H9 (cell line): ENCODE data around the gene ORM2. TPM values are rescaled to one million over a fixed set of nuclear protein-coding genes. Genes with fewer than 3 reads are reported as not detected.

Experiments
- DNase-seq: peaks from one replicate; pipeline ENCODE4 v3.0.0-alpha.2; 2017
- H2AFZ ChIP-seq: one replicate; pipeline ENCODE4 v1.6.1; 2013; ENCODE audit warnings: mild to moderate bottlenecking, low read length, control low read depth, moderate library complexity
- H2AK5ac ChIP-seq: 2 replicates; pipeline ENCODE4 v1.6.1; 2013; ENCODE audit warnings: low read length, control low read depth, mixed read lengths; ENCODE audit not compliant: insufficient read length
- H2BK120ac ChIP-seq: one replicate; pipeline ENCODE4 v1.6.1; 2013; ENCODE audit warnings: low read depth, mild to moderate bottlenecking, low read length, control low read depth, inconsistent platforms; ENCODE audit not compliant: poor library complexity, severe bottlenecking
- H2BK12ac ChIP-seq: 2 replicates; pipeline ENCODE4 v1.6.1; 2013; ENCODE audit warnings: low read length, control low read depth, mixed read lengths, low read depth; ENCODE audit not compliant: insufficient read length
- H2BK15ac ChIP-seq: 2 replicates; pipeline ENCODE4 v1.6.1; 2013; ENCODE audit warnings: low read depth, low read length, control low read depth
- H2BK20ac ChIP-seq: one replicate; pipeline ENCODE4 v1.6.1; 2013; ENCODE audit warnings: low read depth, mild to moderate bottlenecking, low read length, control low read depth, inconsistent platforms; ENCODE audit not compliant: poor library complexity, severe bottlenecking
- H2BK5ac ChIP-seq: 2 replicates; pipeline ENCODE4 v1.6.1; 2013; ENCODE audit warnings: low read length, control low read depth, mixed read lengths; ENCODE audit not compliant: insufficient read length
- H3K14ac ChIP-seq: 2 replicates; pipeline ENCODE4 v1.6.1; 2013; ENCODE audit warnings: low read length, control low read depth; ENCODE audit not compliant: insufficient read depth
- H3K18ac ChIP-seq: 2 replicates; pipeline ENCODE4 v1.6.1; 2013; ENCODE audit warnings: low read depth, mild to moderate bottlenecking, mixed read lengths, low read length, control low read depth; ENCODE audit not compliant: insufficient read length
- H3K23ac ChIP-seq: 2 replicates; pipeline ENCODE4 v1.6.1; 2013; ENCODE audit warnings: low read length, control low read depth, mixed read lengths, low read depth; ENCODE audit not compliant: insufficient read length
- H3K23me2 ChIP-seq: 2 replicates; pipeline ENCODE4 v1.6.1; 2013; ENCODE audit warnings: low read depth, mild to moderate bottlenecking, mixed read lengths, low read length, control low read depth; ENCODE audit not compliant: insufficient read length, poor library complexity, severe bottlenecking
- H3K27ac ChIP-seq: 2 replicates; pipeline ENCODE4 v1.5.1; 2013; ENCODE audit warnings: low read length, control low read depth, mixed read lengths, low read depth; ENCODE audit not compliant: insufficient read length
- H3K27me3 ChIP-seq: 2 replicates; pipeline ENCODE4 v1.6.1; 2013; ENCODE audit warnings: low read length, control low read depth, inconsistent platforms; ENCODE audit not compliant: insufficient read depth
- H3K4ac ChIP-seq: 2 replicates; pipeline ENCODE4 v1.6.1; 2013; ENCODE audit warnings: low read depth, mild to moderate bottlenecking, control low read depth, inconsistent platforms, low read length, moderate library complexity
- H3K4me1 ChIP-seq: 2 replicates; pipeline ENCODE4 v1.6.1; 2013; ENCODE audit warnings: low read length, control low read depth, inconsistent platforms; ENCODE audit not compliant: insufficient read depth
- H3K4me2 ChIP-seq: 2 replicates; pipeline ENCODE4 v1.6.1; 2013; ENCODE audit warnings: low read length, control low read depth, mixed read lengths; ENCODE audit not compliant: insufficient read length, insufficient read depth
- H3K56ac ChIP-seq: 2 replicates; pipeline ENCODE4 v1.6.1; 2013; ENCODE audit warnings: low read depth, mild to moderate bottlenecking, mixed read lengths, low read length, control low read depth; ENCODE audit not compliant: insufficient read length
- H3K79me1 ChIP-seq: 2 replicates; pipeline ENCODE4 v1.6.1; 2013; ENCODE audit warnings: low read depth, mild to moderate bottlenecking, moderate library complexity, low read length, control low read depth, inconsistent platforms; ENCODE audit not compliant: insufficient read depth, poor library complexity, severe bottlenecking
- H3K79me2 ChIP-seq: 2 replicates; pipeline ENCODE4 v1.6.1; 2013; ENCODE audit warnings: low read length, control low read depth, inconsistent platforms; ENCODE audit not compliant: insufficient read depth
- H3K9ac ChIP-seq: 2 replicates; pipeline ENCODE4 v1.6.1; 2013; ENCODE audit warnings: low read length, control low read depth, mixed read lengths; ENCODE audit not compliant: insufficient read length; ENCODE audit errors: extremely low read depth
- H3K9me3 ChIP-seq: one replicate; pipeline ENCODE4 v1.6.1; 2013; ENCODE audit warnings: low read depth, low read length, inconsistent platforms; ENCODE audit not compliant: control insufficient read depth
- H3T11ph ChIP-seq: one replicate; pipeline ENCODE4 v1.6.1; 2013; ENCODE audit warnings: mild to moderate bottlenecking, low read length, control low read depth, inconsistent platforms
- H4K20me1 ChIP-seq: one replicate; pipeline ENCODE4 v1.6.1; 2013; ENCODE audit not compliant: control insufficient read depth, insufficient read length, insufficient read depth
- H4K5ac ChIP-seq: 2 replicates; pipeline ENCODE4 v1.6.1; 2013; ENCODE audit warnings: low read depth, mild to moderate bottlenecking, mixed read lengths, low read length, control low read depth; ENCODE audit not compliant: insufficient read length
- H4K8ac ChIP-seq: replicated peaks from 2 replicates; pipeline ENCODE4 v1.6.1; 2013; ENCODE audit warnings: low read length, control low read depth, mixed read lengths, low read depth; ENCODE audit not compliant: insufficient read length
- H4K91ac ChIP-seq: 2 replicates; pipeline ENCODE4 v1.6.1; 2013; ENCODE audit warnings: low read depth, mild to moderate bottlenecking, moderate library complexity, mixed read lengths, low read length, control low read depth; ENCODE audit not compliant: insufficient read length
- H3K27ac Mint-ChIP-seq, 3 experiments: 2 replicates in 2 of 3; 3 replicates in 1 of 3; pipeline ENCODE4 v1.8.0; 2020 to 2021; ENCODE audit warnings: mixed read lengths in 3 of 3, mild to moderate bottlenecking in 1 of 3, moderate library complexity in 1 of 3
- H3K27me3 Mint-ChIP-seq: 2 replicates; pipeline ENCODE4 v1.8.0; 2021; ENCODE audit warnings: low read depth, mild to moderate bottlenecking, moderate library complexity, mixed read lengths
- H3K36me3 Mint-ChIP-seq, 3 experiments: 2 replicates in 2 of 3; 3 replicates in 1 of 3; pipeline ENCODE4 v1.8.0; 2020 to 2021; ENCODE audit warnings: low read depth in 3 of 3, mixed read lengths in 3 of 3; ENCODE audit not compliant: insufficient read depth in 1 of 3
- H3K4me1 Mint-ChIP-seq, 2 experiments: 2 replicates each; pipeline ENCODE4 v1.8.0; 2020; ENCODE audit warnings: mixed read lengths in 2 of 2
- H3K4me3 Mint-ChIP-seq, 2 experiments: 2 replicates in 1 of 2; 3 replicates in 1 of 2; pipeline ENCODE4 v1.8.0; 2020 to 2021; ENCODE audit warnings: mild to moderate bottlenecking in 2 of 2, mixed read lengths in 2 of 2, moderate library complexity in 1 of 2
- H3K9me3 Mint-ChIP-seq, 2 experiments: 2 replicates in 1 of 2; 3 replicates in 1 of 2; pipeline ENCODE4 v1.8.0; 2020; ENCODE audit warnings: mild to moderate bottlenecking in 2 of 2, mixed read lengths in 2 of 2, moderate library complexity in 1 of 2
- CTCF ChIP-seq: fragments of 200-600 bp; sonication (generic); conservative IDR thresholded peaks from 3 replicates; pipeline ENCODE4 v1.8.0; 2021; ENCODE audit warnings: antibody characterized with exemption, mild to moderate bottlenecking
- total RNA-seq: library from RNA; stranded (reverse); gene quantifications from 2 replicates; pipeline ENCODE4 v1.2.1, GENCODE V29; 2021

Gene ORM2
- total RNA-seq, 1 experiment from 2014 or later: 1.2 TPM

- Histone ChIP-seq H3K18ac (no peak overlapping the region), H3K27me3 (no peaks in the 10 kb centered on the region), H2BK15ac (no peak overlapping the region), H2AK5ac (no peak overlapping the region), H4K8ac (no peak overlapping the region), H3K56ac (no peak overlapping the region), H2BK20ac (no peak overlapping the region), H3K4me1 (no peaks in the 10 kb centered on the region), H2BK5ac (no peak overlapping the region), H3K23me2 (no peaks in the 10 kb centered on the region), H3K23ac (no peak overlapping the region), H3K79me2 (no peaks in the 10 kb centered on the region), H3K14ac (no peak overlapping the region), H3K79me1 (no peaks in the 10 kb centered on the region), H3K9me3 (peaks cover 5% of the 10 kb centered on the region), H2AFZ (no peak overlapping the region), H3T11ph (no peak overlapping the region), H3K9ac (no peak overlapping the region), H3K4ac (no peak overlapping the region), H3K27ac (no peak overlapping the region), H3K4me2 (no peak overlapping the region), H4K20me1 (no peaks in the 10 kb centered on the region), H2BK120ac (no peak overlapping the region), H2BK12ac (no peak overlapping the region), H4K91ac (no peak overlapping the region), H4K5ac (no peak overlapping the region)
- peaks cover 31 to 44% (median 40%) of the 10 kb centered on the region in 3 experiments for H3K36me3 Mint-ChIP-seq
- no peak for DNase-seq
- no peak overlapping the region for H3K27ac Mint-ChIP-seq
- no peak for TF ChIP-seq CTCF
- no peak overlapping the region for H3K4me3 Mint-ChIP-seq
- no peaks in the 10 kb centered on the region for H3K27me3 Mint-ChIP-seq
- peaks cover 2 to 3% of the 10 kb centered on the region in 2 experiments; a peak in 3 of 4 replicates for H3K4me1 Mint-ChIP-seq
- peaks cover 15 to 18% of the 10 kb centered on the region in 2 experiments; a peak in 4 of 5 replicates for H3K9me3 Mint-ChIP-seq
Measured at GRCh38 chr9:114294664-114295063, 35.0 kb upstream of the ORM2 start.
